GM23338 (cell line): ENCODE measurements around the gene ADGRG4. TPM values are rescaled to one million over a fixed set of nuclear protein-coding genes. Genes with fewer than 3 reads are reported as not detected.

Experiments
- ATAC-seq: fragments of 200-7000 bp; cut with Tn5 transposase; 3 replicates; pipeline ENCODE4 v1.9.1; 2020
- DNase-seq: peaks from one replicate; pipeline ENCODE4 v3.0.0-alpha.2; 2015; ENCODE audit warnings: low spot score
- H2AFZ ChIP-seq: fragments of 200-600 bp; sonication (generic); 2 replicates; pipeline ENCODE4 v1.8.0; 2016; ENCODE audit warnings: antibody characterized with exemption, mild to moderate bottlenecking, moderate library complexity
- H3F3A ChIP-seq: fragments of 200-600 bp; sonication (generic); replicated peaks from 2 replicates; pipeline ENCODE4 v1.8.0; 2017; ENCODE audit warnings: antibody characterized with exemption, mixed run types, low read depth
- H3K27ac ChIP-seq: fragments of 200-600 bp; sonication (generic); 2 replicates; pipeline ENCODE4 v1.6.1; 2016; ENCODE audit warnings: low read depth
- H3K27me3 ChIP-seq: fragments of 200-600 bp; sonication (generic); 2 replicates; pipeline ENCODE4 v1.8.0; 2016; ENCODE audit warnings: mild to moderate bottlenecking, mixed run types, moderate library complexity; ENCODE audit not compliant: insufficient read depth
- H3K36me3 ChIP-seq: fragments of 200-600 bp; sonication (generic); 2 replicates; pipeline ENCODE4 v1.8.0; 2016; ENCODE audit warnings: mild to moderate bottlenecking; ENCODE audit not compliant: insufficient read depth
- H3K4me1 ChIP-seq: fragments of 200-600 bp; sonication (generic); 2 replicates; pipeline ENCODE4 v1.8.0; 2016; ENCODE audit warnings: mild to moderate bottlenecking, moderate library complexity; ENCODE audit not compliant: insufficient read depth
- H3K4me2 ChIP-seq: fragments of 200-600 bp; sonication (generic); 2 replicates; pipeline ENCODE4 v1.7.1; 2017; ENCODE audit warnings: mixed run types
- H3K4me3 ChIP-seq: fragments of 200-600 bp; sonication (generic); 2 replicates; pipeline ENCODE4 v1.6.1; 2016; ENCODE audit warnings: mixed run types
- H3K79me2 ChIP-seq: fragments of 200-600 bp; sonication (generic); replicated peaks from 2 replicates; pipeline ENCODE4 v1.8.0; 2017; ENCODE audit warnings: mild to moderate bottlenecking; ENCODE audit not compliant: insufficient read depth
- H3K9me2 ChIP-seq: fragments of 200-600 bp; sonication (generic); 2 replicates; pipeline ENCODE4 v1.8.0; 2017; ENCODE audit not compliant: insufficient read depth
- H4K20me1 ChIP-seq: fragments of 200-600 bp; sonication (generic); replicated peaks from 2 replicates; pipeline ENCODE4 v1.8.0; 2017; ENCODE audit warnings: mild to moderate bottlenecking; ENCODE audit not compliant: insufficient read depth
- H3K27ac Mint-ChIP-seq: 2 replicates; pipeline ENCODE4 v1.8.0; 2020; ENCODE audit warnings: inconsistent platforms, mild to moderate bottlenecking, moderate library complexity, mixed read lengths
- H3K27me3 Mint-ChIP-seq: 3 replicates; pipeline ENCODE4 v1.8.0; 2022; ENCODE audit warnings: low read depth, mild to moderate bottlenecking, moderate library complexity, mixed read lengths, inconsistent platforms; ENCODE audit not compliant: insufficient read depth, poor library complexity
- H3K36me3 Mint-ChIP-seq: 3 replicates; pipeline ENCODE4 v1.8.0; 2021; ENCODE audit warnings: low read depth, mild to moderate bottlenecking, inconsistent platforms, moderate library complexity, mixed read lengths
- H3K4me1 Mint-ChIP-seq: 3 replicates; pipeline ENCODE4 v1.8.0; 2020; ENCODE audit warnings: mild to moderate bottlenecking, inconsistent platforms, mixed read lengths
- H3K4me3 Mint-ChIP-seq: 3 replicates; pipeline ENCODE4 v1.8.0; 2021; ENCODE audit warnings: moderate library complexity, mild to moderate bottlenecking, inconsistent platforms, mixed read lengths
- H3K9me3 Mint-ChIP-seq: 3 replicates; pipeline ENCODE4 v1.8.0; 2020; ENCODE audit warnings: moderate library complexity, mild to moderate bottlenecking, inconsistent platforms, mixed read lengths
- CREB1 ChIP-seq: fragments of 250-450 bp; sonication (Bioruptor Pico); IDR thresholded peaks from 2 replicates; pipeline ENCODE4 v1.5.0; 2020; ENCODE audit warnings: low read depth, mild to moderate bottlenecking, moderate library complexity
- ETS1 ChIP-seq: IDR thresholded peaks from 2 replicates; pipeline ENCODE4 v1.6.1; 2016; ENCODE audit warnings: antibody characterized with exemption
- EZH2 ChIP-seq: fragments of 200-600 bp; sonication (generic); IDR thresholded peaks from one replicate; pipeline ENCODE4 v1.8.0; 2017; ENCODE audit warnings: antibody characterized with exemption, mild to moderate bottlenecking, low read depth; ENCODE audit not compliant: unreplicated experiment
- EZH2phosphoT487 ChIP-seq: fragments of 200-600 bp; sonication (generic); IDR thresholded peaks from one replicate; pipeline ENCODE4 v1.8.1; 2018; ENCODE audit warnings: antibody characterized with exemption; ENCODE audit not compliant: unreplicated experiment
- JUNB ChIP-seq: IDR thresholded peaks from one replicate; pipeline ENCODE4 v1.6.1; 2016; ENCODE audit warnings: antibody characterized with exemption; ENCODE audit not compliant: unreplicated experiment
- NANOG ChIP-seq: IDR thresholded peaks from 2 replicates; pipeline ENCODE4 v1.6.1; 2016; ENCODE audit warnings: antibody characterized with exemption, borderline replicate concordance
- POLR2AphosphoS5 ChIP-seq: IDR thresholded peaks from 2 replicates; pipeline ENCODE4 v1.6.1; 2016; ENCODE audit warnings: antibody characterized with exemption, low read depth
- STAT1 ChIP-seq: IDR thresholded peaks from one replicate; pipeline ENCODE4 v1.6.1; 2016; ENCODE audit warnings: antibody characterized with exemption; ENCODE audit not compliant: unreplicated experiment
- ZNF114 ChIP-seq: fragments of 250-450 bp; sonication (Bioruptor Pico); IDR thresholded peaks from 2 replicates; pipeline ENCODE4 v1.5.0; 2020; ENCODE audit warnings: mild to moderate bottlenecking, moderate library complexity
- ZNF331 ChIP-seq: fragments of 250-450 bp; sonication (Bioruptor Pico); IDR thresholded peaks from 2 replicates; pipeline ENCODE4 v1.5.0; 2020; ENCODE audit warnings: low read depth, mild to moderate bottlenecking, moderate library complexity
- polyA plus RNA-seq: library from polyadenylated mRNA; unstranded; fragments of >200 nt; fragmentation: Nextera tagmentation; extraction: Ambion mirVana; gene quantifications from 2 replicates; pipeline ENCODE4 v1.2.1, GENCODE V29; 2016
- total RNA-seq: library from RNA; depleted of rRNA; stranded (reverse); fragments of >200 nt; shearing (Covaris generic); gene quantifications from 2 replicates; pipeline ENCODE4 v1.2.3, GENCODE V29; 2014
- TF ChIP-seq, protein P1 (sequence below): IDR thresholded peaks from one replicate; pipeline ENCODE4 v1.6.1; 2018; ENCODE audit warnings: antibody characterized with exemption; ENCODE audit not compliant: unreplicated experiment
- TF ChIP-seq, protein P2 (sequence below), 2 experiments: fragments of 200-600 bp in 1 of 2; sonication (generic) in 1 of 2; conservative IDR thresholded peaks; 2 replicates each; pipeline versions ENCODE4 v1.5.1 to v1.6.1; 2016 to 2017; ENCODE audit warnings: antibody characterized with exemption in 2 of 2, low read depth in 2 of 2, mild to moderate bottlenecking in 2 of 2, moderate library complexity in 1 of 2
- TF ChIP-seq, protein P3 (sequence below): fragments of 250-450 bp; sonication (Bioruptor Pico); IDR thresholded peaks from 2 replicates; pipeline ENCODE4 v1.5.0; 2020; ENCODE audit warnings: mild to moderate bottlenecking, moderate library complexity

ADGRG4 gene
- total and polyA plus RNA-seq, 2 experiments from 2014 or later: not detected

GRCh38 chrX:136344320-136344719, 43.6 kb downstream of the ADGRG4 start:
- H3K27ac ChIP-seq: no peak overlapping the region
- H3K4me2 ChIP-seq: no peak overlapping the region
- Mint-ChIP-seq H3K9me3 (no peaks in the 10 kb centered on the region), H3K36me3 (no peaks in the 10 kb centered on the region), H3K4me3 (no peak overlapping the region), H3K27ac (no peak overlapping the region), H3K27me3 (no peaks in the 10 kb centered on the region), H3K4me1 (no peaks in the 10 kb centered on the region)
- H3K27me3 ChIP-seq: no peaks in the 10 kb centered on the region
- DNase-seq: no peak
- TF ChIP-seq, protein P1, sequence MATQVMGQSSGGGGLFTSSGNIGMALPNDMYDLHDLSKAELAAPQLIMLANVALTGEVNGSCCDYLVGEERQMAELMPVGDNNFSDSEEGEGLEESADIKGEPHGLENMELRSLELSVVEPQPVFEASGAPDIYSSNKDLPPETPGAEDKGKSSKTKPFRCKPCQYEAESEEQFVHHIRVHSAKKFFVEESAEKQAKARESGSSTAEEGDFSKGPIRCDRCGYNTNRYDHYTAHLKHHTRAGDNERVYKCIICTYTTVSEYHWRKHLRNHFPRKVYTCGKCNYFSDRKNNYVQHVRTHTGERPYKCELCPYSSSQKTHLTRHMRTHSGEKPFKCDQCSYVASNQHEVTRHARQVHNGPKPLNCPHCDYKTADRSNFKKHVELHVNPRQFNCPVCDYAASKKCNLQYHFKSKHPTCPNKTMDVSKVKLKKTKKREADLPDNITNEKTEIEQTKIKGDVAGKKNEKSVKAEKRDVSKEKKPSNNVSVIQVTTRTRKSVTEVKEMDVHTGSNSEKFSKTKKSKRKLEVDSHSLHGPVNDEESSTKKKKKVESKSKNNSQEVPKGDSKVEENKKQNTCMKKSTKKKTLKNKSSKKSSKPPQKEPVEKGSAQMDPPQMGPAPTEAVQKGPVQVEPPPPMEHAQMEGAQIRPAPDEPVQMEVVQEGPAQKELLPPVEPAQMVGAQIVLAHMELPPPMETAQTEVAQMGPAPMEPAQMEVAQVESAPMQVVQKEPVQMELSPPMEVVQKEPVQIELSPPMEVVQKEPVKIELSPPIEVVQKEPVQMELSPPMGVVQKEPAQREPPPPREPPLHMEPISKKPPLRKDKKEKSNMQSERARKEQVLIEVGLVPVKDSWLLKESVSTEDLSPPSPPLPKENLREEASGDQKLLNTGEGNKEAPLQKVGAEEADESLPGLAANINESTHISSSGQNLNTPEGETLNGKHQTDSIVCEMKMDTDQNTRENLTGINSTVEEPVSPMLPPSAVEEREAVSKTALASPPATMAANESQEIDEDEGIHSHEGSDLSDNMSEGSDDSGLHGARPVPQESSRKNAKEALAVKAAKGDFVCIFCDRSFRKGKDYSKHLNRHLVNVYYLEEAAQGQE: no peak
- TF ChIP-seq ZNF331 (CRISPR knock-in tag) (no peak), STAT1 (no peak), JUNB (no peak), EZH2 (no peak), EZH2phosphoT487 (no peak), ETS1 (no peak), CREB1 (no peak), NANOG (no peak), ZNF114 (CRISPR knock-in tag) (no peak), POLR2AphosphoS5 (no peak)
- TF ChIP-seq, protein P2, sequence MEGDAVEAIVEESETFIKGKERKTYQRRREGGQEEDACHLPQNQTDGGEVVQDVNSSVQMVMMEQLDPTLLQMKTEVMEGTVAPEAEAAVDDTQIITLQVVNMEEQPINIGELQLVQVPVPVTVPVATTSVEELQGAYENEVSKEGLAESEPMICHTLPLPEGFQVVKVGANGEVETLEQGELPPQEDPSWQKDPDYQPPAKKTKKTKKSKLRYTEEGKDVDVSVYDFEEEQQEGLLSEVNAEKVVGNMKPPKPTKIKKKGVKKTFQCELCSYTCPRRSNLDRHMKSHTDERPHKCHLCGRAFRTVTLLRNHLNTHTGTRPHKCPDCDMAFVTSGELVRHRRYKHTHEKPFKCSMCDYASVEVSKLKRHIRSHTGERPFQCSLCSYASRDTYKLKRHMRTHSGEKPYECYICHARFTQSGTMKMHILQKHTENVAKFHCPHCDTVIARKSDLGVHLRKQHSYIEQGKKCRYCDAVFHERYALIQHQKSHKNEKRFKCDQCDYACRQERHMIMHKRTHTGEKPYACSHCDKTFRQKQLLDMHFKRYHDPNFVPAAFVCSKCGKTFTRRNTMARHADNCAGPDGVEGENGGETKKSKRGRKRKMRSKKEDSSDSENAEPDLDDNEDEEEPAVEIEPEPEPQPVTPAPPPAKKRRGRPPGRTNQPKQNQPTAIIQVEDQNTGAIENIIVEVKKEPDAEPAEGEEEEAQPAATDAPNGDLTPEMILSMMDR (conservative IDR thresholded peaks at IDR 0.05; ENCODE audit: low read depth in 2 of 2): no peak
- TF ChIP-seq, protein P3, sequence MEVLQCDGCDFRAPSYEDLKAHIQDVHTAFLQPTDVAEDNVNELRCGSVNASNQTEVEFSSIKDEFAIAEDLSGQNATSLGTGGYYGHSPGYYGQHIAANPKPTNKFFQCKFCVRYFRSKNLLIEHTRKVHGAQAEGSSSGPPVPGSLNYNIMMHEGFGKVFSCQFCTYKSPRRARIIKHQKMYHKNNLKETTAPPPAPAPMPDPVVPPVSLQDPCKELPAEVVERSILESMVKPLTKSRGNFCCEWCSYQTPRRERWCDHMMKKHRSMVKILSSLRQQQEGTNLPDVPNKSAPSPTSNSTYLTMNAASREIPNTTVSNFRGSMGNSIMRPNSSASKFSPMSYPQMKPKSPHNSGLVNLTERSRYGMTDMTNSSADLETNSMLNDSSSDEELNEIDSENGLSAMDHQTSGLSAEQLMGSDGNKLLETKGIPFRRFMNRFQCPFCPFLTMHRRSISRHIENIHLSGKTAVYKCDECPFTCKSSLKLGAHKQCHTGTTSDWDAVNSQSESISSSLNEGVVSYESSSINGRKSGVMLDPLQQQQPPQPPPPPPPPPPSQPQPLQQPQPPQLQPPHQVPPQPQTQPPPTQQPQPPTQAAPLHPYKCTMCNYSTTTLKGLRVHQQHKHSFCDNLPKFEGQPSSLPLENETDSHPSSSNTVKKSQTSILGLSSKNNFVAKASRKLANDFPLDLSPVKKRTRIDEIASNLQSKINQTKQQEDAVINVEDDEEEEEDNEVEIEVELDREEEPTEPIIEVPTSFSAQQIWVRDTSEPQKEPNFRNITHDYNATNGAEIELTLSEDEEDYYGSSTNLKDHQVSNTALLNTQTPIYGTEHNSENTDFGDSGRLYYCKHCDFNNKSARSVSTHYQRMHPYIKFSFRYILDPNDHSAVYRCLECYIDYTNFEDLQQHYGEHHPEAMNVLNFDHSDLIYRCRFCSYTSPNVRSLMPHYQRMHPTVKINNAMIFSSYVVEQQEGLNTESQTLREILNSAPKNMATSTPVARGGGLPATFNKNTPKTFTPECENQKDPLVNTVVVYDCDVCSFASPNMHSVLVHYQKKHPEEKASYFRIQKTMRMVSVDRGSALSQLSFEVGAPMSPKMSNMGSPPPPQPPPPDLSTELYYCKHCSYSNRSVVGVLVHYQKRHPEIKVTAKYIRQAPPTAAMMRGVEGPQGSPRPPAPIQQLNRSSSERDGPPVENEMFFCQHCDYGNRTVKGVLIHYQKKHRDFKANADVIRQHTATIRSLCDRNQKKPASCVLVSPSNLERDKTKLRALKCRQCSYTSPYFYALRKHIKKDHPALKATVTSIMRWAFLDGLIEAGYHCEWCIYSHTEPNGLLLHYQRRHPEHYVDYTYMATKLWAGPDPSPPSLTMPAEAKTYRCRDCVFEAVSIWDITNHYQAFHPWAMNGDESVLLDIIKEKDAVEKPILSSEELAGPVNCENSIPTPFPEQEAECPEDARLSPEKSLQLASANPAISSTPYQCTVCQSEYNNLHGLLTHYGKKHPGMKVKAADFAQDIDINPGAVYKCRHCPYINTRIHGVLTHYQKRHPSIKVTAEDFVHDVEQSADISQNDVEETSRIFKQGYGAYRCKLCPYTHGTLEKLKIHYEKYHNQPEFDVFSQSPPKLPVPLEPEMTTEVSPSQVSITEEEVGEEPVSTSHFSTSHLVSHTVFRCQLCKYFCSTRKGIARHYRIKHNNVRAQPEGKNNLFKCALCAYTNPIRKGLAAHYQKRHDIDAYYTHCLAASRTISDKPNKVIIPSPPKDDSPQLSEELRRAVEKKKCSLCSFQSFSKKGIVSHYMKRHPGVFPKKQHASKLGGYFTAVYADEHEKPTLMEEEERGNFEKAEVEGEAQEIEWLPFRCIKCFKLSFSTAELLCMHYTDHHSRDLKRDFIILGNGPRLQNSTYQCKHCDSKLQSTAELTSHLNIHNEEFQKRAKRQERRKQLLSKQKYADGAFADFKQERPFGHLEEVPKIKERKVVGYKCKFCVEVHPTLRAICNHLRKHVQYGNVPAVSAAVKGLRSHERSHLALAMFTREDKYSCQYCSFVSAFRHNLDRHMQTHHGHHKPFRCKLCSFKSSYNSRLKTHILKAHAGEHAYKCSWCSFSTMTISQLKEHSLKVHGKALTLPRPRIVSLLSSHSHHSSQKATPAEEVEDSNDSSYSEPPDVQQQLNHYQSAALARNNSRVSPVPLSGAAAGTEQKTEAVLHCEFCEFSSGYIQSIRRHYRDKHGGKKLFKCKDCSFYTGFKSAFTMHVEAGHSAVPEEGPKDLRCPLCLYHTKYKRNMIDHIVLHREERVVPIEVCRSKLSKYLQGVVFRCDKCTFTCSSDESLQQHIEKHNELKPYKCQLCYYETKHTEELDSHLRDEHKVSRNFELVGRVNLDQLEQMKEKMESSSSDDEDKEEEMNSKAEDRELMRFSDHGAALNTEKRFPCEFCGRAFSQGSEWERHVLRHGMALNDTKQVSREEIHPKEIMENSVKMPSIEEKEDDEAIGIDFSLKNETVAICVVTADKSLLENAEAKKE (CRISPR knock-in tag): no peak
- H4K20me1 ChIP-seq: no peaks in the 10 kb centered on the region
- no peak for ATAC-seq
- no peaks in the 10 kb centered on the region for H3F3A ChIP-seq
- no peaks in the 10 kb centered on the region for H3K4me1 ChIP-seq
- no peaks in the 10 kb centered on the region for H3K79me2 ChIP-seq
- no peak overlapping the region for H3K4me3 ChIP-seq
- H3K36me3 ChIP-seq: no peaks in the 10 kb centered on the region
- H2AFZ ChIP-seq: no peak overlapping the region
- H3K9me2 ChIP-seq: 0 out of 2 replicates have a peak, but pooled peaks cover 2% of the 10 kb centered on the region
